Measurements from ENCODE around the gene PPIP5K1. TPM values are rescaled to one million over a fixed set of nuclear protein-coding genes. Genes with fewer than 3 reads are reported as not detected.

PPIP5K1 gene
- polyA plus RNA-seq, result 6.4 and 6.9 TPM in 2 replicates

DNA sequence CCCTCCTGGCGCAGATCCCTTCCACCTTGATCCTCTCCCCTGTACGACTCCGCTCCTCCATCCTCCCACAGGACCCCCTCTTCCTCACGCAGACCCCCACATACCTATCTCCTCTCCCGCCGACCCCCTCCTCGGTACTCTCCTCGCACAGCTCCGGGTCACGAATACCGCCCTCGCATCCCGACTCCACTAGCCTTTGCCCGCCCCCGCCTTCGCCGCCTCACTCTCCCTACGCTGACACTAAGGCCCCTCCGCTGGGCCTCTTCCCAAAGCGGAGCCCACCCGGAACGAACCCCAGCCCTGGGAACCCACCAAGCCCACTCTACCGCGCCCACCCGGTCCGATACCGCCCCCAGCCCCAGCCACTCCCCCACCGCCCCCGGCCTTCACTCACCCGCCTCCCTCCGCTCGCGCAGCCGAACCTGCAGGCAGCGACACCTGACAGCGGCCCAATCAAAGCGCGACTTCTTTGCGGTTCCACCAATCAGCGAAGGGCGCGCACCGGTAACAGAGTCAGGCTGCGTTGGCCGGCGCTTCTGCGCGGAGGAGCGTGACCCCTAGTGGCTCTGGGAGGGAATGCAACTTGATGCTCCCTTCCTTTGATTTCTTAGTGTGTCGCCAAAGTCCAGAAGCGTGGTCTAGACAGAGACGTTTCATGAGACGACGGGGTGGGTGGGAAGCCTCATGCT, at the start of gene PPIP5K1:
PPIP5K1 (minus strand) TSS at position 431 of the 689 bp plus-strand sequence. CDS start 5,704 bp downstream, outside the sequence.

DNA sequence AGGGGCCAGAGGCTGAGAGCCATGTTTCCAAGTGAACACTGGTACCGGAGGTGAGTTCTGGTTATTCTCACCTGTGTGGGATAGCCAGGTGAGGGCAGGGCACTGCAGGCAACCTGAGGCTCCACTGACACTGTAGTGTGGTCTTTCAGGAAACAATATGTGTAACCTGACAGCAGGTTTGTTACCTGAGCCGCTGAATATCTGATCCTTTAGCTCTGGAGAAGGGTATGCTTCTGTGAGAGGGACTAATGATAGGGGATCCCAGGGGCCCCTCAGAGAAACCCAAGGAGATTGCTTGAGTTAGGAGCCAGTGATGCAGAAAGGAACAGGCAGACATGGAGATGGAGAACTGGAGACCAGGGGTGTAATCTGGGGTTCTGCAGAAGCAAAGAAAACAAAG, 28.7 kb upstream of the PPIP5K1 start, which contains the start of gene STRC:
STRC (minus strand) TSS at position 101 of the 400 bp plus-strand sequence; CDS start at position 23, 78 bp downstream.

DNA sequence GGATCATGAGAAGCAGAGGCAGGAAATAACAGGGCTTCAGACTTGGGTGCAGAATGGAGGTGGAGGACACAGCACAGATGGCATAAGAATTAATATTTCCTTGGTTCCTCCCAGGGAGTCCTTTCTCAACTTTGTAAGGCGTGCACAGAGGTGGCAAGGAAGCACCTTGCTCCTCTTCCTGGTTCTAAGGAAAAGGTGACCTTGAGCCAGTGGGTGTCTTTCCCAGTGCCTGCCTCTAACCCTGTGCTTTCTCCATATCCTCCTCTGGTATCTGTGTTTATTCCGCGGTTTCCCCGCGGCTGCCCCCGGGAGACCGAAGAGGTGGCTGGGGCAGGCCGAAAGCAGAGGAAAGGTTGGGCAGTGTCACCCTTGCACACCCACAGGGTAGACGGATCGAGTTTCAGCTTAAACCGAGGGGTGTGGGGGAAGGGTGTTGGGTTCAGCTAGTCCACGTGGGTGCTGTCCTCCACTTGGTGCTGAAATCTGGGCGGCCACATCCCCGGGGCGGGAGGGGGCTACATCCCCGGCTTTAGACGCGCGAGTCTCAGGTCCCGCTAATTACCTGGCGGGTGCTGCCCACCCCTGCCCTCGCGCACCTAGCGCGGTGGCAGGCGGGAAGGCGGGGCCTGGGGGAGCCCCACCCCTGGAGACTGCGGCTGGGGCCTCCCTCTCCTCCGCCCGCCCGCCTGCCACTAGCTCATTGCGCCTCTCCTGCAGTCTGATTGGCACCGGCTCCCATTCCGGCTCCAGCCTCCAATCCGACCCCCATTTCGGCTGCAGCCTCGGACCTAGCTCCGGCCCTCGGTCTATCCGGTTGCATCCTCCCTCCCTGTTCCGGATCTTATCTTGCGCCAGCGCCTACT, 3.6 kb upstream of the PPIP5K1 start, which contains the start of gene CKMT1B:
CKMT1B (plus strand) TSS at position 700 of the 863 bp plus-strand sequence. CDS start 192 bp downstream, outside the sequence.

DNA sequence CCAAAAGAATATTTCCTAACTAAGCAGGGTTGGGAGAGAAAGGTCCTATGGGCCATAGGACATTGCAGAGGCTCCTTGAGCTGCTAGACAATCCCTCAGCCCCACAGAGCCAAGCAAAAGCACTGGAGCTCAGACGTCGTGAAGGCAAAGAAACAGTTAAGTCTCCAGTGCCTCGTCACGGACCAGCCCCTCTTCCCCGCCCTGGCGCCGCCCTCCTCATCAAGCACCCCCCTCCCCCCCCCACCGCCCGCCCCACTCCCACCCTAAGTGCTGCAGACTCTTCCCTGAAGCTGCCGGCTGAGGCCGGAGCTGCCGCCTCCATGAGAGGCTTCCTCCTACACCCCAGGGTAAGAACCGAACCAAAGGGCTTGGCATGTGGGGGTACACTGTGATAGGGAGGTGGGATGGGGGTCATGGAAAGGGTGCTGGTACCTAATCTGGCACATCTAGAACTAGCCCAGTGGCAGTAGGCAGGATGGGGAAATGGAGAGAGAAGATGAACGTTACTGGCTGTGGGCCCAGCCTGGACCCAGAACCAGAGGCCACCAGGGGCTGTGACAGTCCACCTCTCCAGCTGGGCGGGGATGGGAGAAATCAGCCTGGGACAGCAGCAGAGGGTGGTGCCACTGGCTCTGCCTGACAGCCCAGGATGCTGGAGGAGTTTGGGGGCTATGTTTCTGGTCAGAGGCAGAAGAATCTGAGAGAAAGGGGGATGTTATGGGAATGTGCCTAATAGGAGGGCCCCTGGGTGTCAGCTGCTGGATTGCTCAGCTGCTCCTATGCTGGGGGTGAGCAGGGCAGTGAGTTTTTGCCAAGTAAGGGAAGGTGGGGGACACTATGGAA, 72.4 kb downstream of the PPIP5K1 start, which contains the start of gene MAP1A:
MAP1A (plus strand) TSS at position 255 of the 843 bp plus-strand sequence. CDS start 3,866 bp downstream, outside the sequence.

DNA sequence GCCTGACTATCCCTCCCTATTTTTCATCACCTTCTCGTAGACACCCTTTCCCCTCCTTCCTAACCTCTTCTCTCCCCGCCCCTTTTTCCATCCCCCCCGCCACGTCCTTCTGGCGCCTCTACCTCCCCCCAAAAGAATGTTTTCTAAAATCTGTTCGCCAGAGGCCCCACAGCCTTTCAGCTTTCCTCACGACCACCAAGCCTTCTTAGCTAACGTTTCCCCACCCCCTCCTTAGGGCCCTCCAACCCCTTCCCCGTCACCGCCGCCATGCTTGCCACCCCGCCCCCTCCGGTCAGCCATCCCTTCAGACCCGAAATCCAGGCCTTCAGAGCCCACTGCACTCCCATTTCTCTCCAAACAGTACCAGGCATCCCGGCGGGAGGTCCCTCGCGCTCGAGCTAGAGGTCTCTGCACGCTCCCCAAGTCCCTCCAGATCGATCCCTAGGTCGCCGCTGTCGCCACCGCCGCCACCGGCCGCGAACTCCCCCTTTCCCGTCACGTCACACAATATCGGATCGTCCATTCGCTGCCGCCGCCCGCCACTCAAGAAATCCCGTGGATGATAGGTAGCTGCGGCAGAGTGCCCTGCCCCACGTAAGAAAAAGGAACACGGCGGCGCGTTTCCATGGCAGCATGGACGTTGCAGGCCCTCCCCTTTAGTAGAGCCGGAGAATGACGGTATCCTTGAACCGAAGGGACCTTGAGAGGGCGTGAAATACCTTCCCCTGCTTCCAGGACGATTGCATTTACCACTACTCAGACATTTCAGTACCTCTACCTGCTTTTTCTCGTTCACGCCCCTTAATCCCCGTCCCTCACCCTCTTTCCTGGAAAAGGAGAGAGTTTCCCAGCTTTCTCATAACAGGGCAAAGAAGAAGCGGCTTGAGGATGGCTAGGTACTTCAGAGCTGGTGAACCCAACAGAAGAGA, 97.1 kb downstream of the PPIP5K1 start, which contains the start of gene TP53BP1:
TP53BP1 (minus strand) TSS at position 484 of the 929 bp plus-strand sequence; CDS start at position 371, 113 bp downstream.

Other genes with a start within 250 kb of the PPIP5K1 start
- gene ZSCAN29, start 219.2 kb downstream of the PPIP5K1 start, polyA plus RNA-seq, result 2.5 and 2.6 TPM in 2 replicates
- 22.4 and 24.3 TPM in 2 replicates for gene TUBGCP4, start 219.1 kb downstream of the PPIP5K1 start, polyA plus RNA-seq
- gene TP53BP1, start 97.1 kb downstream of the PPIP5K1 start, polyA plus RNA-seq, result 18.8 and 30.5 TPM in 2 replicates
- 27.2 and 34.5 TPM in 2 replicates for gene MAP1A, start 72.6 kb downstream of the PPIP5K1 start, polyA plus RNA-seq
- gene CKMT1B, start 3.8 kb upstream of the PPIP5K1 start, polyA plus RNA-seq, result 73.4 and 92.8 TPM in 2 replicates
- 0.69 and 1.5 TPM in 2 replicates for gene STRC, start 28.6 kb upstream of the PPIP5K1 start, polyA plus RNA-seq
- gene CATSPER2, start 58.6 kb upstream of the PPIP5K1 start, polyA plus RNA-seq, result 8.9 and 13.0 TPM in 2 replicates
- gene CKMT1A, start 103.7 kb upstream of the PPIP5K1 start, polyA plus RNA-seq, result 53.6 and 81.7 TPM in 2 replicates
- 153 and 226 TPM in 2 replicates for gene PDIA3, start 156.2 kb upstream of the PPIP5K1 start, polyA plus RNA-seq
- not detected in 2 replicates for gene ELL3, start 186.8 kb upstream of the PPIP5K1 start, polyA plus RNA-seq
- gene SERF2, start 202.1 kb upstream of the PPIP5K1 start, polyA plus RNA-seq, result 1,942 and 2,090 TPM in 2 replicates
- not detected in 2 replicates for gene SERINC4, start 210.0 kb upstream of the PPIP5K1 start, polyA plus RNA-seq
- 13.9 and 21.5 TPM in 2 replicates for gene HYPK, start 210.4 kb upstream of the PPIP5K1 start, polyA plus RNA-seq
- gene MFAP1, start 234.5 kb upstream of the PPIP5K1 start, polyA plus RNA-seq, result 18.5 and 20.9 TPM in 2 replicates
- gene WDR76, start 236.8 kb upstream of the PPIP5K1 start, polyA plus RNA-seq, result 0.15 TPM in 1 of 2 replicates, not detected in the other